HG03159 (cell line): ENCODE results near the gene SNRPF.

Experiments
- ATAC-seq: cut with Tn5 transposase; IDR thresholded peaks from one replicate; pipeline ENCODE4 v1.9.1; 2021; ENCODE audit warnings: mild to moderate bottlenecking, moderate library complexity; ENCODE audit not compliant: unreplicated experiment

Gene SNRPF

DNA sequence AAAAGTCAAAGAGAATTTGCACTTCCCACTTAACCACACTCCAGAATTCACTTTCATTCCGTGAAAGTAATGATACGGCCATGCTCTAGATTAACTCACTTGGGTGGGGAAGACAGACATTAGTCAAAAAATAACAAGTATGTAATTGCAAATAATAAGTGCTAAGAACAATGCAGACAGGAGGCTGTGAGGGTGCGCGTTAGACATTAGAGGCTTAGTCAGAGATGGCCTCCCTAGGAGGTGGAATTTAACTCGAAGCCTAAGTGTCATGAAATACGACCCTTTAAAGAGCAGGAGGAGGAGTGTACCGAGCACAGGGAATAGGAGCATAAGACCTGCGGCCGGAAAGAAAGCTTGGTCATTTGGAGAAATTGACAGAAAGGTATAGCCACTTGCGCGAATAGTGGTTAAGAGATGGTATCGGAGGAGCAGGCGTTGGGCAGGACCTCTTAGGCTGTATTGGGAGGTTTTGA, 628 bp downstream of the SNRPF start:
- ATAC-seq: peak; percentile 17

DNA sequence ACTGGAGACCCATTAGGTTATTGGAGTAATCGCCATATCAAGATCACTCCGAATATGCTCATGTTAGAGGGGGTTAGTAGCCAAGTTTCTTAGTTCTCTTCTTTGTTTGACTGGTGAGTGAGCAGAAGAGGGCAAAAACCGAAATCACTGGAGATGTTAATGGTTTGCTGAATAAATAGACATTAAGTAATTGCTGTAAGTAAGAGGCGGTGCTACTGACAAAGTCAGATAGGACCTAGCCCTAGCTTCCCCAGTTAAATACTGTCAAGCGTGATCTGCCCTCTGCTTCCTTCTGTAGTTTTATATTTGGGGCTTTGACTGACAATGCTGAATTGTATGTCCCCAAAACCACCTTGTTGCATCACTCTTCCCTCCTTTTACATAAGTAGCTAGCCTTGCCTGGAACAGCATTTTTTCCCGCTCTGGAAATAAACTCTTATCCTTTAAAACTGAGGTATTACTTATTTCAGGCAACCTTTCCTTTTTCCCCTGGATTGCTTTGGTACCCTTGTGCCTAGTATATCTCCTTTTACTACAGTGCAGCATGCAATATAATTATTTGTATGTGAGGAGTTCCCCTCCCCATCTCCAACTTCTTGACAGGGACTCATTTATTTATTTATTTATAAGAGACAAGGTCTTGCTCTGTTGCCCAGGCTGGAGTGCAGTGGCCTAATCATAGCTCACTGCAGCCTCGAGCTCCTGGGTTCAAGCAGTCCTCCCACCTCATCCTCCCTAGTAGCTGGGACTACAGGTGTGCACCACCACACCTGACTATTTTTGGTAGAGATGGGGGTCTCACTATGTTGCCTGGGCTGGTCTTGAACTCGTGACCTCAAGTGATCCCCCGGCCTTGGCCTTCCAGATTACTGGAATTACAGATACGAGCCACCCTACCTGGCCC, 1.4 kb downstream of the SNRPF start:
- no peak for ATAC-seq

DNA sequence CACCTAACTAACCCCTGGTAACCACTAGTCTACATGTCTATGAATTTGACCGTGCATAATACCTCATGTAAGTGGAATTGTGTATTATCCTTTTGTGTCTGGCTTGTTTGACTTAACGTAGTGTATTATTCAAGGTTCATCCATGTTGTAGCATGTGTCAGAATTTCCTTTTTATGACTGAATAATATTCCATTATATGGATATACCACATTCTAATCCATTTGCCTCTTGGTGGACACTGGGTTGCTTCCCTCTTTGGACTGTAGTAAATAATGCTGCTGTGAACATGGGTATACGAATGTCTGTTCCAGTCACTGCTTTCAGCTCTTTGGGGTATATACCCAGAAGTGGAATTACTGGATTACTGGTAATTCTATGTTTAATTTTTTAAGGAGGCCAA, 3.3 kb downstream of the SNRPF start:
- ATAC-seq: no peak

GRCh38 chr12:95863337-95863736, 4.6 kb downstream of the SNRPF start:
- ATAC-seq: no peak

GRCh38 chr12:95870897-95871296, 12.1 kb downstream of the SNRPF start:
- ATAC-seq: no peak

GRCh38 chr12:95874452-95874851, 15.7 kb downstream of the SNRPF start:
- ATAC-seq: no peak

- ATAC-seq: no peak
Measured at GRCh38 chr12:95877622-95878021, 18.9 kb downstream of the SNRPF start.

GRCh38 chr12:95880895-95881294, 22.1 kb downstream of the SNRPF start:
- no peak for ATAC-seq

GRCh38 chr12:95881331-95881955, 22.7 kb downstream of the SNRPF start:
- no peak for ATAC-seq

GRCh38 chr12:95882080-95882479, 23.3 kb downstream of the SNRPF start:
- ATAC-seq: no peak

DNA sequence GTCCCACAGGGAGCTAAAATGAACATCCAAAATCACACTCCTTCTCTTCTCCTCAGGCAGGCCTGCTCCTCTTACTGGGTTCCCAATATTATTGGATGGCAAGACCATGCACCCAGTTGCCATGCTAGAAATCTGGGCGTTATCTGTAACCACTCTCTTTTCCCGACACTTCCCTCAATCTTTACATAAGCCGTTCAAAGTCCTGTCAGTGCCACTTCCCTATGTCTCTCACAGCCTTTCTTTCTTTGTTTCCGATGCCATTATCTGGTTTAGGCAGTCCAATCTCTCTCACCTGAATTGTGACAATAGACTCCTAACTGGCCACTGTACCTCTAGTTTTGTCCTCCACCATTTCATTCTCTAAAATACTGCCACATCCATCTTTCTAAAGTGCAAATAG, 24.1 kb downstream of the SNRPF start:
- ATAC-seq: no peak

GRCh38 chr12:95884998-95885397, 26.2 kb downstream of the SNRPF start:
- ATAC-seq: no peak

- no peak for ATAC-seq
Measured at GRCh38 chr12:95887311-95887710, 28.6 kb downstream of the SNRPF start.

DNA sequence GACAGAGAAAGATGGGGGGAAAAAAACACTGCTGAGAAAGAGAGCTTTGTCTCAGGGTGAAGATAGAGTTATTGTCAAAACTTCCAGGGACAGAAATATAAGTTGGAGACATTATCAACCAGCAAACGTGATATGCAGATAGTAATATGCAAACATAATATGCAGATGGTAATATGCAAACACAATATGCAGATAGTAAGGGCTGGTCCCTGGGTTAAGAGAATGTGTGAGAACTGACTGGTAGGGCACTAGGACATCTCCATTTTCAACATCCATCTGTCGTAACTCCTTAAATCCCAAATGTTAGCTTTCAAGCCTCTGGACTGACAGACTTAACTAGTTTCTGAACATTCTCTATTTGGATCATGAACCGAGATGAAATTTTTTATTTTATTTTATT, 32.2 kb downstream of the SNRPF start:
- no peak for ATAC-seq

- no peak for ATAC-seq
Measured at GRCh38 chr12:95896846-95897245, 38.1 kb downstream of the SNRPF start.

DNA sequence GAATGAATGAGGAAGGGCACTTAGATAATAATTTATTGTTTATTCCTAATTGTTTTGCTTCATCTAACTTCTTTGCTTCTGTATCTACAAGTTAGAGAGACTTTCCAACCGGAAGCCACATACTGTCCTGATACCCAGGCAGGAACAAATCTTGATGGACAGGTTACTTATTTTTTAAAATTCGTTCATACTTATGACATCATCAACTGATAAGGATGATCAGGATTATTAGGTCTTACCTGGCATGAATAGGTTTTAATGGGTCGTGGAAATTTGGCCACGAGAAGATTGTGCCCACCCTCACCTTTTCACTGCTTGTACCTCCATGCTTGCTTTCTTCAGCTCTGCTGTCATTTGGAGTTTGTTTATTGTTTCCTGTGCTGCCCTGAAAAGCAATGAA, 39.3 kb downstream of the SNRPF start:
- no peak for ATAC-seq

GRCh38 chr12:95908573-95908972, 49.8 kb downstream of the SNRPF start:
- ATAC-seq: no peak

GRCh38 chr12:95909871-95910270, 51.1 kb downstream of the SNRPF start:
- ATAC-seq: no peak
